ENCODE data around the gene LDB3. TPM values are rescaled to one million over a fixed set of nuclear protein-coding genes. Genes with fewer than 3 reads are reported as not detected.

Gene LDB3
- total RNA-seq, 1 experiment from 2014 or later, result 0.20 TPM

DNA sequence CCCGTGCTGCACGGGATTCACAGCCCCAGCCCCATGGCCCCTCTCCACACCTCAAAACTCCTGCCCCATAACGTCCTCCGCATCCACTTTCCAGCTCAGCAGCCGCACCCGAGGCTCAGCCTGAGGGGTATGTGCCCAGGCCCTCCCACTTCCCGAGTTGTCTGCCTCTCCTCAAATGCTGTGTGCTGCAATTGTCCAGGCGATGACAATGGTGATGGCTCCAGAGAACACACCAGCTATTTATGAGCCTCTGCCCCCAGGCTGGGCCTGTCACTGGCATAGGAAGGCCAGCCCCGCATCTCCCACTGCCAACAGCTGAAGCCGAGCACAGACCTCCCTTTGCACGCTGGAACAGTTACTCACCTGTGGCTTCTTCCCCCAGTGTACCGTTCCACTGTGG lies 2.4 kb upstream of the LDB3 start:
- DNase-seq (ENCODE audit: low read depth, low spot score), result no peak
- Histone ChIP-seq H3K4me3 (replicated peaks in 1 of 2; ENCODE audit: low read depth in 1 of 2, low read length in 2 of 2) (no peak overlapping the region), H3K4me1 (ENCODE audit: control insufficient read depth in 1 of 2, insufficient read depth in 2 of 2, low read length in 2 of 2) (peaks cover 9 to 18% of the 10 kb centered on the region in 2 experiments), H3K9ac (ENCODE audit: low read length) (no peak overlapping the region), H3K36me3 (ENCODE audit: control insufficient read depth in 1 of 2, insufficient read depth in 2 of 2, low read length in 2 of 2) (no peaks in the 10 kb centered on the region), H3K9me2 (ENCODE audit: insufficient read depth) (no peaks in the 10 kb centered on the region), H3K27ac (ENCODE audit: low read depth, low read length) (no peak overlapping the region), H3K4me2 (ENCODE audit: low read length) (no peak overlapping the region), H4K20me1 (ENCODE audit: insufficient read depth) (no peaks in the 10 kb centered on the region), H2AFZ (ENCODE audit: low read depth, low read length, poor library complexity, severe bottlenecking) (no peak overlapping the region), H3K9me3 (ENCODE audit: control insufficient read depth in 1 of 2, insufficient read depth in 1 of 2, low read depth in 1 of 2, low read length in 2 of 2) (no peaks in the 10 kb centered on the region), H3K27me3 (ENCODE audit: insufficient read depth, low read length) (no peaks in the 10 kb centered on the region), H3K79me2 (ENCODE audit: insufficient read depth, low read length) (no peaks in the 10 kb centered on the region)
- no peak for ATAC-seq
- ChIA-PET POLR2A (no interaction called here), CTCF (no interaction called here), RAD21 (ENCODE audit: low non-redundant PET in 1 of 2, low total read pairs in 2 of 2, uncharacterized antibody in 2 of 2, unreplicated experiment in 2 of 2) (no interaction called here)
- intact Hi-C loops (cut with micrococcal nuclease), result no loop called here
- BruUV-seq (replicated peaks), result no TSS peak
- TF ChIP-seq ZFX (IDR thresholded peaks at IDR 0.05), result no peak
- no peak for TF ChIP-seq CBX3 (IDR thresholded peaks at IDR 0.05; ENCODE audit: low read depth)
- no peak for TF ChIP-seq SP1 (IDR thresholded peaks at IDR 0.05; ENCODE audit: low read depth)
- TF ChIP-seq ZNF274 (IDR thresholded peaks at IDR 0.05; ENCODE audit: low read depth, low read length), result no peak
- TF ChIP-seq POLR2AphosphoS5 (IDR thresholded peaks at IDR 0.05; ENCODE audit: low read depth, low read length), result no peak
- TF ChIP-seq POLR2A (IDR thresholded peaks at IDR 0.05; ENCODE audit: borderline replicate concordance, extremely low read depth, insufficient read depth, insufficient read length), result no peak
- no peak for TF ChIP-seq EGR1 (IDR thresholded peaks at IDR 0.05; ENCODE audit: low read depth)
- TF ChIP-seq EZH2phosphoT487 (IDR thresholded peaks at IDR 0.05; ENCODE audit: borderline replicate concordance), result no peak
- TF ChIP-seq CTCF (IDR thresholded peaks at IDR 0.05 in 2 of 3, conservative IDR thresholded peaks at IDR 0.05 in 1 of 3; ENCODE audit: borderline replicate concordance in 1 of 3, insufficient read depth in 1 of 3, low read depth in 2 of 3, low read length in 2 of 3), result no peak
- TF ChIP-seq, protein P1, sequence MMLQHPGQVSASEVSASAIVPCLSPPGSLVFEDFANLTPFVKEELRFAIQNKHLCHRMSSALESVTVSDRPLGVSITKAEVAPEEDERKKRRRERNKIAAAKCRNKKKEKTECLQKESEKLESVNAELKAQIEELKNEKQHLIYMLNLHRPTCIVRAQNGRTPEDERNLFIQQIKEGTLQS (IDR thresholded peaks at IDR 0.05), result no peak
- no peak for TF ChIP-seq CEBPB (IDR thresholded peaks at IDR 0.05; ENCODE audit: low read depth)
- no peak for TF ChIP-seq MAX (IDR thresholded peaks at IDR 0.05)
- TF ChIP-seq ZBTB33 (IDR thresholded peaks at IDR 0.05; ENCODE audit: extremely low read depth, insufficient replicate concordance, low read length), result no peak
- no peak for TF ChIP-seq EZH2 (IDR thresholded peaks at IDR 0.05)
- no peak for TF ChIP-seq ELF1 (IDR thresholded peaks at IDR 0.05; ENCODE audit: borderline replicate concordance, low read depth)

Data from HCT116 (cell line).